Astrocyte of the spinal cord (primary cell): ENCODE results near the gene FANCI.

Source experiments
- DNase-seq: peaks from one replicate; pipeline ENCODE4 v3.0.0; 2011; ENCODE audit warnings: low read depth, low spot score
- H3K4me3 ChIP-seq: 2 replicates; pipeline ENCODE4 v1.5.1; 2011; ENCODE audit warnings: low read depth, mild to moderate bottlenecking, low read length, moderate library complexity
- in situ Hi-C: cut with HindIII; loops from 2 replicates; pipeline ENCODE4 v1.10.0; 2017; ENCODE audit warnings: low sequenced_read_pairs
- TF ChIP-seq, protein P1 (sequence below): IDR thresholded peaks from 2 replicates; pipeline ENCODE4 v1.5.1; 2012; ENCODE audit warnings: low read depth, mild to moderate bottlenecking, low read length, inconsistent platforms

The FANCI gene

GRCh38 chr15:89332446-89332845 lies 88.7 kb downstream of the FANCI start:
- in situ Hi-C loops: no loop called here
- peak; percentile 24 for DNase-seq
- TF ChIP-seq, protein P1, sequence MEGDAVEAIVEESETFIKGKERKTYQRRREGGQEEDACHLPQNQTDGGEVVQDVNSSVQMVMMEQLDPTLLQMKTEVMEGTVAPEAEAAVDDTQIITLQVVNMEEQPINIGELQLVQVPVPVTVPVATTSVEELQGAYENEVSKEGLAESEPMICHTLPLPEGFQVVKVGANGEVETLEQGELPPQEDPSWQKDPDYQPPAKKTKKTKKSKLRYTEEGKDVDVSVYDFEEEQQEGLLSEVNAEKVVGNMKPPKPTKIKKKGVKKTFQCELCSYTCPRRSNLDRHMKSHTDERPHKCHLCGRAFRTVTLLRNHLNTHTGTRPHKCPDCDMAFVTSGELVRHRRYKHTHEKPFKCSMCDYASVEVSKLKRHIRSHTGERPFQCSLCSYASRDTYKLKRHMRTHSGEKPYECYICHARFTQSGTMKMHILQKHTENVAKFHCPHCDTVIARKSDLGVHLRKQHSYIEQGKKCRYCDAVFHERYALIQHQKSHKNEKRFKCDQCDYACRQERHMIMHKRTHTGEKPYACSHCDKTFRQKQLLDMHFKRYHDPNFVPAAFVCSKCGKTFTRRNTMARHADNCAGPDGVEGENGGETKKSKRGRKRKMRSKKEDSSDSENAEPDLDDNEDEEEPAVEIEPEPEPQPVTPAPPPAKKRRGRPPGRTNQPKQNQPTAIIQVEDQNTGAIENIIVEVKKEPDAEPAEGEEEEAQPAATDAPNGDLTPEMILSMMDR: peak; percentile 53
- no peak overlapping the region for H3K4me3 ChIP-seq

DNA sequence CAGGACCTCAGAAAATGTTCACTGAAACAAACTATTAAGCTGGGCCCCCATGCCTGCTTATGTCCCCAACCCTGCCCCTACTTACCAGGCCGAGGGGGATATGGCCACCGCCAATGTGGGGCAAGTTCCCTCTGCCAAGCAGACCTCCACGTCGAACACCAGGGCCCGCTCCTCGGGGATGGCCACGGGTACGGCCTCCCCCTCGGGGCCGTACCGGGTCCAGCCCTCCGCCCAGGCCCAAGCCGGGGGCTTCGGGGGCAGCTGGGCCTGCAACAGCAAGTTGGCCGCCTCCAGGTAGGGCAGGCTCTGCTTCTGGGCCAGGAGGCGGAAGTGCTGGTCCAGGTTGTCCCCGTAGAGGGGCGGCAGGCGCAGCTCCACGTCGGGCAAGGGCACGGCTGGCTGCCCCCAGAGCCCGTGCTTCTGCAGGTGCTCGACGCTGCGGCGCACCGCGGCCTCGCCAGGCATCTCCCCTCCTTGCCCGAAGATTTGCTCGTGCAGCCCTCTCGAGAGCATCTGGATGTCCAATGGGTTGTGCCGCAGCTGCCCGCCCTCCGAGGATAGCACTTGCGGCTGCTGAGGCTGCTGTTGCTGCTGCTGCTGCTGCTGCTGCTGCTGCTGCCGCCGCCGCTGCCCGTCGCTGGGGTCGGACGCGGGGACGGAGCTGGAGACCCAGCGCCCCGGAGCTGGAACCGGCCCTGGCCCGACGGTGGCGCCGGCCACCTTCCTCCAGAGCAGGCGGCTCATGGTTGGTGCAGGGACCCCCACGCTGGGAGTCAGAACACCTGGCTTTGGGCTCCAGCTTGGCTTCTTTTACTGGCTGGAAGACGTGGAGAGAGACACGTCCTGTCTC lies 89.5 kb downstream of the FANCI start:
- peak overlapping the region; percentile 89 for H3K4me3 ChIP-seq
- in situ Hi-C loops: no loop called here
- TF ChIP-seq, protein P1: no peak
- no peak for DNase-seq

GRCh38 chr15:89333959-89334509 lies 90.3 kb downstream of the FANCI start:
- no peak for DNase-seq

GRCh38 chr15:89334510-89335297 lies 90.9 kb downstream of the FANCI start, which contains the start of gene POLG:
Gene POLG (minus strand): TSS chr15:89334824. CDS start chr15:89333754, 1,070 bp downstream.
- TF ChIP-seq, protein P1: no peak
- in situ Hi-C loops: no loop called here
- H3K4me3 ChIP-seq: peak within 1 kb of the TSS; percentile 89
- DNase-seq: peak; percentile 100

More at GRCh38 chr15:89333959-89334509, 90.3 kb downstream of the FANCI start:
- peak overlapping the region; percentile 89 for H3K4me3 ChIP-seq
- in situ Hi-C loops: no loop called here
- TF ChIP-seq, protein P1: no peak

DNA sequence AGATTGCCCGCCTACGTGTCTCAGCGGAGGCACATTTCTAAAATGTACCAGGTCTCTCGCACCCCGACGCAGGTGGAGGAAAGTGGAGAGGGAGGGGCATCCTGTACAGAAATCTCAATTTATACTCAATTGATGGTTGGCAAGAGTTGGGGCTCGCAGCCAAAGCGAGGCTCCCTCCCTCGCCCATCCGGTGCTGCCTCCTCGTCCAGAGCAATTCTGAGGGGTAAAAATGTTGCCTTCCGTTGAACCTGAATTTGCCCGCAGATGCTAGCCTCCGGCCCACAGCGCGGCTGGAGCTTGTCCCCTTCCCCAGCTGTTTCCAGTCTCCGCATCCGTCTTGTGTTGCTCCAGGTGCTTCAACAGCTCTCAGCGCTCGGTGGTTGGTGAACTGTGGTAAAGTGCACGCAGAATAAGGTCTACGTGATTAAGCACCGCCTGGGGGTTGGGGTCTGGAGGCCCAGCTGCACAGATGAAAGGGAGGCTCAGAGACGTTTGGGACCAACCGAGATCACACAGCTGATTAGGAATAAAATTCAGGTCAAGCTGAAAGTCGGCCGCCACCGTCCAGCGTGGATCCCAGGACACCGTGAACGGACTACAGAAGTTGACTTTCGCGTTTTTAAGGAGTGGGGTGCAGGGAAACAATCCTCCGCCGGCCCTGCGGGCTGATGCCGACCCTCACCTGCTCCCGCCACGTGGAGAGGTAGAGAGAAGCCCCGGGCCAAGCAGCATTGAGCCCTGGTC lies 91.7 kb downstream of the FANCI start:
- no peak for DNase-seq
- H3K4me3 ChIP-seq: peak overlapping the region; percentile 53
- in situ Hi-C loops: no loop called here
- TF ChIP-seq, protein P1: no peak

DNA sequence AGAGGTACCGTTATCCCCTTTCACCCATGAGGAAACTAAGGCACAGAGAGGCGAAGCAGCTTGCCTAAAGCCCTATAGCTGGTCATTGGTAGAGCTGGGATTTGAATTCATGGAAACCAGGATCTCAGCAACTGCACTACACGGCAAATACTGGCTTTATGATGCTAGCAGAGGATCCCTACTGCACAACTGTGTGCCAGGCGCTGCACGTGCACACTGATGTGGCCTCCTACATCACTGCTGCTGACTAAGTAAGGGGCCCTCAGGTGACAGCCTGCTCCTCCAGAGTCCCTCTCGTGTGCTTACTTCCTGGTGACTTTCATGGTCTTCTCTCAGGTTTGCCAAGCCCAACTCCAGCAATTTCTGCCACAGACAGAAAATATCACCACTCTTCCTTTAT lies 94.3 kb downstream of the FANCI start:
- no peak for DNase-seq
- in situ Hi-C loops: no loop called here
- TF ChIP-seq, protein P1: no peak
- H3K4me3 ChIP-seq: no peak overlapping the region
